ENCODE data around the gene CSRP2.

DNA sequence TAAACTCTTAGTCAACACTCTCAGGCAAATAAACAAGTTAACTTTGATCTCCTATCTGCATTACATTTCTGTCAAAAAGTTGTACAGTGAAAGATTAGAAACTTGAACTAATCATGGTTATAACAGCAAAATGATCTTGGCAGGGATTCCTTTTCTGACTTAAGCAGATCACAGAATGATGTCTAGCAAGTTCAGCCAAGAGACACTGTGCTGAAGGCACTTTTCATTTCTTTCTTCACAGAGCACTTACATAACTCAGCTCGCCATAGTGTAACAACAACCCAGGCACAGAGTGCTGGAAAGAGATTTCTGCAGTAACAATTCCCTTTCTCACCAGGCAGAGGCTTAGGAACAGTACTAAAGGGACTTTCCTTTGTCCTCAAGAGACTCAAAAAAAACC lies 19.6 kb upstream of the CSRP2 start:
- TF ChIP-seq EP300 (IDR thresholded peaks at IDR 0.05; ENCODE audit: borderline replicate concordance): no peak
- no peak for TF ChIP-seq CEBPB (IDR thresholded peaks at IDR 0.05)
- no peak for TF ChIP-seq FOXM1 (IDR thresholded peaks at IDR 0.05; ENCODE audit: borderline replicate concordance, low read depth)
- TF ChIP-seq, protein P1, sequence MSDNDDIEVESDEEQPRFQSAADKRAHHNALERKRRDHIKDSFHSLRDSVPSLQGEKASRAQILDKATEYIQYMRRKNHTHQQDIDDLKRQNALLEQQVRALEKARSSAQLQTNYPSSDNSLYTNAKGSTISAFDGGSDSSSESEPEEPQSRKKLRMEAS (IDR thresholded peaks at IDR 0.05): no peak
- no peak for TF ChIP-seq EGR1 (IDR thresholded peaks at IDR 0.05)
- TF ChIP-seq TEAD4 (IDR thresholded peaks at IDR 0.05): no peak
- TF ChIP-seq RAD21 (IDR thresholded peaks at IDR 0.05; ENCODE audit: low read depth): no peak
- no peak for TF ChIP-seq REST (IDR thresholded peaks at IDR 0.05; ENCODE audit: low read depth)
- TF ChIP-seq TAF1 (IDR thresholded peaks at IDR 0.05; ENCODE audit: low read depth): no peak
- TF ChIP-seq ZBTB7A (IDR thresholded peaks at IDR 0.05; ENCODE audit: low read depth): no peak
- TF ChIP-seq CREB1 (IDR thresholded peaks at IDR 0.05; ENCODE audit: low read depth): no peak
- no peak for TF ChIP-seq NFIC (IDR thresholded peaks at IDR 0.05)
- TF ChIP-seq, protein P2, sequence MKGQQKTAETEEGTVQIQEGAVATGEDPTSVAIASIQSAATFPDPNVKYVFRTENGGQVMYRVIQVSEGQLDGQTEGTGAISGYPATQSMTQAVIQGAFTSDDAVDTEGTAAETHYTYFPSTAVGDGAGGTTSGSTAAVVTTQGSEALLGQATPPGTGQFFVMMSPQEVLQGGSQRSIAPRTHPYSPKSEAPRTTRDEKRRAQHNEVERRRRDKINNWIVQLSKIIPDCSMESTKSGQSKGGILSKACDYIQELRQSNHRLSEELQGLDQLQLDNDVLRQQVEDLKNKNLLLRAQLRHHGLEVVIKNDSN (IDR thresholded peaks at IDR 0.05): no peak
- no peak for TF ChIP-seq YY1 (IDR thresholded peaks at IDR 0.05; ENCODE audit: low read depth)

Measured in Ishikawa (cell line).